HG03439 (cell line): ENCODE measurements around the gene IFT43.
"Not testable (repeated sequence)": the region's sequence is repeated elsewhere in the genome, so short reads cannot be mapped to it uniquely, and the experiment has no call there.

Experiments
- ATAC-seq: cut with Tn5 transposase; IDR thresholded peaks from one replicate; pipeline ENCODE4 v1.9.1; 2021; ENCODE audit warnings: mild to moderate bottlenecking, moderate library complexity; ENCODE audit not compliant: unreplicated experiment

The IFT43 gene

DNA sequence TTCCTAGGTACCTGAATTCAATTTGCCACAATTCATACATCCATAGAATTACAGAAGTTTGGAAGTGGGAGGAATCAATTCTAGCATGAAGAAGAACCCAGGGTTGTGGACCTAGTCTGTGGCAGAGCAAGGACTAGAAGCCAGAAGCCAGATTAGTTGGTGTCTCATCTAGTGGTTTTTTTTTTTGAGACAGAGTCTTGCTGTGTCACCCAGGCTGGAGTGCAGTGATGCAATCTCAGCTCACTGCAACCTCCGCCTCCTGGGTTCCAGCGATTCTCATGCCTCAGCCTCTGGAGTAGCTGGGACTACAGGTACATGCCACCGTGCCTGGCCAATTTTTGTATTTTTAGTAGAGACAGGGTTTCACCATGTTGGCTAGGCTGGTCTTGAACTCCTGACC, 24.1 kb downstream of the IFT43 start:
- ATAC-seq = not testable (repeated sequence)

DNA sequence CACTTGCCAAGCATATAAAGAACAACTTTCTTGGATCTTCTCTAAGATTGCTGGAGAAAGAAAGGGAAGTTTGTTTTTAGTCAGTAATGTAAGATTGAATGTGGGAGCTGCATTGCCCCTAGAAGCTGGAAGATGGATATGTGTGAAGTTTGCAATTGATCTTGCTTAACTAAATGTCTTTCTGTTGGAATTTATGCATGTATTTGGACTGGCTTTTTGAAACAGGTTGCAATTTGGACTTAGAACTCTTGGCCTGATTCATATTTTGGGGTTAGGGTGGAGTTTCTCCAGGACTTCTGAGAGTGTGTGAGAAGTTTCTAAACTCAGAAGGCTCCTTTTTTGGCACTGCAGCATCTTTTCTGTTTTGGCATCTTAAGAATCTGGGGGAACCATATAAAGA, 26.4 kb downstream of the IFT43 start:
- no peak for ATAC-seq

DNA sequence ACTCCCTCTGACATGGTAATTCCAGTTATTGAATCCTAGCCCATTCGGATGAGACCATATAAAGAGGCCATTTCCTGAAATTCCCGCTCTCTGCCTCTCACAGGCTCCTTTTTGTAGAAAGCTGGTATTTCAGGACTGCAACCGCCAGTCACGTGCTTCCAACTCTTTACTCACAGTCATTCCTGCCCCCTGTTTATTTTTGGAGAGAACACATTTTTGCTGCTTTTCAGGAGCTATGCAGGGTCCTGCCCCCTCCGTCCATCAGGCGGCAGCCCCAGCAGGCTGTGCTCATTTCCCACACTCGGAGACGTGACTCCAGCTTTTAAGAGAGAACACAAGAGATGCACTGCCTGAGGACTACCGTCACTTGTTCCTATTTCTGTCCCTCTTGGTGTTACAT, 26.8 kb downstream of the IFT43 start:
- ATAC-seq = no peak

DNA sequence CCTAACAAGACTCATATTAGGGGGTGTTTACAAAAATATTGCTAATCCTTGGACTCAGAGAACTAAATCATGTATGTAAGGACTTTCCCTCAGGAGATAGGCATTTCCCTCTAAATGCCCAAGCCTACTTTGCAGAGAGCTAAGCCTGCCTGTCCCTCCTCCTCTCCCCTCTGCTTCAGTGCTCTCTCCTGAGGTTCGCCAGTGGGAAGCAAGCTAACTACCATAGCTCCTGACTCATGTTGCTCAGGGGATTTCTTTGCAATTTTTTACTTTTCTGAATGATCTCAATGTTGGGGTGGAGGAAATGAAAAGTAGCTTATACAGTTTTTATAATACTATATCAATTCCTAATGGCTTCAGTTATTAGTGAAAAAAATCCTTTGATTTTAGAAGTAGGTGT, 29.6 kb downstream of the IFT43 start:
- ATAC-seq = no peak

DNA sequence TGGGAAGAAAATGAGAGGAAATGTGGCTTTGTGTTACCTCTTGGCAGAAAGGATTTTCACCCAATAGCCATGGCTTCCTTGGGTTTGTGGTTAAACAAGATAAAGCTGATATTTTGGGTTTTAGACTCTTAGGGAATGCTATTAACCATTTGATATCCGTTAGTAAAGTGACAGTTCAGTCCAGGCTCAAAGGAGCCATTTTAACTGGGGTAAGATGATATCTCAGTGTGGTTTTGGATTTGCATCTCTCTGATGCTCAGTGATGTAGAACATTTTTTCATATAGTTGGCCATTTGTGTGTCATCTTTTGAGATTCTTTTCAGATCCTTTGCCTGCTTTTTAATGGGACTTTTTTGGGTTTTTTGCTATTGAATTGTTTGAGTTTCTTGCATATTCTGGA, 30.1 kb downstream of the IFT43 start:
- no peak for ATAC-seq

DNA sequence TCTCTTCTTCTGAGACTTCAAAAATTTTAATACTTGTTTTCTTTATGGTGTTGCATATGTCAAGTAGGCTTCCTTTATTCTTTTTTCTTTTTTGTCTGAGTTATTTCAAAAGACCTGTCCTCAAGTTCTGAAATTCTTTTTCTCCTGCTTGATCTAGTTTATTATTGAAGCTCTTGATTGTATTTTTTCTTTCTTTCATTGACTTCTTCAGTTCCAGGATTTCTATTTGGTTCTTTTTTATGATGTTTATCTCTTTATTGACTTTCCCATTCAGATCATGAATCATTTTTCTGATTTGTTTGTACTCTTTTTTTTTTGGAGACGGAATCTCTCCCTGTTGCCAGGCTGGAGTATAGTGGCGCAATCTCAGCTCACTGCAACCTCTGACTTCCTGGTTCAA, 34.1 kb downstream of the IFT43 start:
- no peak for ATAC-seq

DNA sequence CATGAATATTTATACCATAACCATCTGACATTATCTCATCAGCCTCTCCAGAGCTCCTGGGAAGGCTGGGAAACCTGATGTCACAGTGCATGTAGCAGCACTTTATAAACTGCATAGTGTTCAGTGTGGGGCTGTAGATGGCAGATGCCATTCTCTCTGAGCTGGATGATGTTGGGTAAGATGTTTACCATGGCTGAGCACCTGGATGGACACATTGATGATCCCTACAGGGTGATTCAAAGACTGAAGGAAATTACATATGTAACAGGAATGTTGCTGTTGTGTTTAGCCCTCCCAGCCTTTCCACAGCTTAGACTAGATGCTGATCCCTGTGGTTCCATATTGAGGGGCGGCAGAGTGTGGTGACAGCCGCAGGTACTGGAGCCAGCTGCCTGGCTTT, 37.4 kb downstream of the IFT43 start:
- ATAC-seq = no peak

DNA sequence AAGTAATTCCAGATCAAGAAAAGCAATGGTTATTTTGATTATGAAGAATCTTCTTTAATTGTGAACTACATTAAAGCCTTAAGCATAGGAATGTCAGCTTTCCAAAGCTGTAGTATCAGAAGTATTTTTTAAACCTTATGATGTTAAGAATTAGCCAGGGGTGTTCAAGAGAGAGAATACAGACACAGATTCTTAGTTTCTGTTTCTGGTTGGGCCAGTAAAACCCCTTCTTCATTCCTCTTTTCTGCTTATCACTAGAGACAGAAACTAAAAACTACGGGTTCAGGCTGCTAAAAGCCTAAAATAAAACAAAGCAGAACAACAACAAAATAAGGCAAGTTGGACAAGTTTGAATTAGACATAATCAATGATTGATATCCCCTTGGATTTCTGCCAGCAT, 38.2 kb downstream of the IFT43 start:
- ATAC-seq = no peak

DNA sequence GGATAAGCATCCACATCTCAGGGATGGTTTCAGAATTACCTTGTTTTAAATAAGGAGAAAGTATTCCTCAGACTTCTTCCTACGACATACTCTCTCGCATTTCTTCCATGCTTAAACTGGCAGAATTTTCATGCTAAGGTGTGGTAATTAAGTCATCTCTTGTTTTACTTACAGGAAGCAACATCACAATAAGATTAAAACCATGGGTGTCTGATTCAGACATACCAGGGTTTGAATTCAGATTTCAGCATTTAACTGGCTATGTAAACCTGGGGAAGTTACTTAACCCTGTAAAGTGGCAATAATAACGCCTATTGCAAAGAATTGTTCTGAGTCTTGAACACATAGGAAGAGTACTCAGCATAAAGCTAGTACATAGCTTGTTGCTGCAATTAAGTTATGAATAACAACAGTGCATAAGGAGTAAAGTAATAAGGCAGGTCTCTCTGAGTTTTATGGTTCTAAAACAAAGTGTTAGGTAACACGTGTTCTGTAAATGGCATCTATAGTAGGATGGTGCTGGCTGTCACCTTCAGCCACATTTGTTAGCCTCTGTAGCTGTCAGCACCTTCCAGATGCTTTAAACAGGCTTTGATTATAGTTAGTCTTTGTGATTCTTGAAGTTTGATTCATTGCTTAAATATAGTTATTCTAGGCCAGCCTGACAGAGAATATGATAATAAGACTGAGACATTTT, 38.8 kb downstream of the IFT43 start:
- ATAC-seq = no peak

DNA sequence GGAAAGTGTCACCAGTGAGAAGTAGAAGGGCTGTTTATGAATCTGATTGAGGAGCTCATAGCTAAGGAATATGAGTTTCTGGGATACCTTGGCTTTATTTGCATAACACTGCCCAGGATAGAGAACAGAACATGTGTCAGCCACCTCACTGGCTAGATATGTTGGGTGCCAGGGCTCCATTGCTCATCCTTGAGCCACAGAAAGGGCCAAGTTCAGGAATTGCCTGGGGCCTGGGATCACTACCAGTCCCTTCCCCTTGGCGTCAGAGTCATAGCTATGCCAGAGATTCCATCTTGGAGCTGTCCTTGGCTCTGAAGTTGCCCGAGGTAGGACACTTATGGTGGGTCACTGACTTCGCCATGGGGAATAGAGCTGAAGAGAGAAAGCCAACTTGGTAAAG, 49.0 kb downstream of the IFT43 start:
- no peak for ATAC-seq

DNA sequence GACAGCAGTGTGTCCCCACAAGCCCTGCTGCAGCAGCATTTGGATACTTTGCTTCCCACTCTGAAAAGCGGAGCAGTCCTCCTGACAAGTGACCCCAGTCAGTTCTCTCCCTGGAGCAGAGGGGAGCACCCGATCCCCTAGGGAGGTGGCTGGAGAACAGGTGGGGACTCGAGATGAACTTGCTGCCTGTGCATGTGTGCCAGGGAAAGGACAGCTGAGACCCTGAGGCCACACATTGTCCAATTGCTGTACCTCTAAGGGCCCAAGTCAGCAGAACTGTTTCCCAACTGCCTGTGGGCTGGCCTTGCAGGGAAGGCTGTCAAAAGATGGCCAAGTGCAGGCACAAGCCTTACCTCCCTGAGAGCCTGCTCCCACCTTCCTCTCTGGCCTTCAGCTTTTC, 55.1 kb downstream of the IFT43 start:
- ATAC-seq = no peak

DNA sequence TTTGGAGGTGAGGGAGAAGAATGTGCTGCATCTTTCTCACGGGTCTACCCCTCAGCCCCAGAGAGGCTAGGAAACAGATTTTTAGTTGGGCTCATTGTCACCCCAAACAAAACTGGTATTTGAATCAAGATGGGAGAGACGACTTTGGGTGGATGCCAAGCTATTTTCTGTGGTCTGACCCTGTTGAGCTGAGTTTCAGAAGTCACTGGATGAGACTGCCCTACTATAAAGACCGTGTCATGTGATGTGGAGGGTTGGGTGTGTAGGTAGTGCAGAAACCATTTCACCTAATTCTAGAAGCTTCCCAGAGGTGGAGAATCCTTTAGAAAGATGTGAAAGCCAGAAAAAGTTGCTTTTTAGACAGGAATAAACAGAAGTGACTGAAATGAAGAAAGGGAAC, 60.2 kb downstream of the IFT43 start:
- ATAC-seq = no peak

DNA sequence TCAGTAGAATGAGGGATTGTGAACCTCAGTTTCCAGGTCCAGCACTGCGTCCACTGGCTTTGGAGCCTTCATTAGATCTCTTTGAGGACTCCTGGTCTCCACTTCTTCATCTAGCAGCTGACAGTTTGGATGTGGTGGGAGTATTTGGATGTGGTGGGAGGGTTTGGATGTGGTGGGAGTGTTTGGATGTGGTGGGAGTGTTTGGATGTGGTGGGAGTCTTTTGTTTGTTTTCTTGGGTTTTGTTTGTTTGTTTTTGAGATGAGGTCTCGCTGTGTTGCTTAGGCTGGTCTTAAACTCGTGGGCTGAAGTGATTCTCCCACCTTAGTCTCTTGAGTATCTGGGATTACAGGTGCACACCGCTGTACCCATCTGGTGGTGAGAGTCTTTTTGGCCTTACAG, 64.7 kb downstream of the IFT43 start:
- no peak for ATAC-seq

DNA sequence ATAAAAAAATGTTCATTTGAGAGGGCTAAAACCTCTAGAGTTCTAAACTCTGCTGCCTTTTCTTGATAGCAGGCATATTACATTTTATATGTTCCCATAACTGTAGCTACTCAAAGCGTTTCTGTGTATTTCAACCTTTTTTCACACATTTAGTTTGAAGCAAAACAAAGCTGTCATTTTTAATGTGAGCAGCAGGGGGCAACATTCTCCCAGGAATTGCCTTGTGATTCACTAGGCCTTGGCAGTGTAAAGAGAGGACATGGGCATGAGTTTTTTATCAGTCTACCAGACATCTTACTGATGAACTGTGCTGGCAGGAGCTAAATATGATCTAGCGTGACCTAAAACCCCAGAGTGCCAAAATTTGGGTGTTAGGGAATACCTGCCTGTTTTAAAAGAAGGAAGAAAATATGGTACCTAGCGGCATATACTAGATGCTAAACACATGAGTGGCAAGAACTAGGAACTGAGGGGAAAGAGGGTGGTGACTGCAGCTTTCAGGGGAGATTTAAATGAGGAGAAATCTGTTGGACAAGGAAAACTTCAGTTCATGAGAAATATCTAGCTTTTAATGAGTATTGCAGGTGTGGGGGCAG, 65.3 kb downstream of the IFT43 start:
- no peak for ATAC-seq

DNA sequence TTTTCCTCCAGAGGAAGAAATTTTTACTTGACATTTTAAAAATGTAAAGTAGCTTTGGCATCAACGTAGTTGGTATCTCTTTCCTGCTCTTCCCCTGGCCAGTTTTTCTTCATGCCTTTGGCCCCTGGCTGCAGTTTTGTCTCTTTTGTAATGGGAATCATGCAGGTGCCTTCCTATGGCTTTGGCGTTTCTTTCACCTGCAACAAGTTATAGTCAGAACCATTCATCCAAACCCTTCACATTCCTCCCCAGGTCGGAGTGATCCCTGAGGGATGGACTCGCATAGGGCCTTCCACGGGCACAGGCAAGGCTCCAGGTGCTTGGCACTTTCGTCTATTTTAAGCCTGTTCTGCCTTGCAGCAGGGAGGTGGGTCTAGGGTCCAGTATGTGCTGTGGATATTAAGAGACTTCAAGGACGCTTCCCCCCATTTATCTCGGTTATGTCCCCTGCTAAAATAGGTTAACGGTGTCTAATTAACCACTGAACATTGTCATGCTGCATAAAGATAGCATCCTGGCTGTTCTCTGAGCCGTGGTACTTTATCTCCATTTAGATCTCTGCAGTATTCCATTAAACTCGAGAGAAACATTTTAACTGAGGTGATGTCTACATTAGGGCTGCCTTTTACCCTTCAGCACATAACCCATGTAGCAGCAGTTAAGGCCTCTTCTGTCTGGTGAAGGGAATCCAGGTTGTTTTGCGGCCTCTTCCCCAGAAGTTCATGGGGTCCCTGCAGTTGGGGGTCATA, 66.3 kb downstream of the IFT43 start:
- ATAC-seq = no peak

DNA sequence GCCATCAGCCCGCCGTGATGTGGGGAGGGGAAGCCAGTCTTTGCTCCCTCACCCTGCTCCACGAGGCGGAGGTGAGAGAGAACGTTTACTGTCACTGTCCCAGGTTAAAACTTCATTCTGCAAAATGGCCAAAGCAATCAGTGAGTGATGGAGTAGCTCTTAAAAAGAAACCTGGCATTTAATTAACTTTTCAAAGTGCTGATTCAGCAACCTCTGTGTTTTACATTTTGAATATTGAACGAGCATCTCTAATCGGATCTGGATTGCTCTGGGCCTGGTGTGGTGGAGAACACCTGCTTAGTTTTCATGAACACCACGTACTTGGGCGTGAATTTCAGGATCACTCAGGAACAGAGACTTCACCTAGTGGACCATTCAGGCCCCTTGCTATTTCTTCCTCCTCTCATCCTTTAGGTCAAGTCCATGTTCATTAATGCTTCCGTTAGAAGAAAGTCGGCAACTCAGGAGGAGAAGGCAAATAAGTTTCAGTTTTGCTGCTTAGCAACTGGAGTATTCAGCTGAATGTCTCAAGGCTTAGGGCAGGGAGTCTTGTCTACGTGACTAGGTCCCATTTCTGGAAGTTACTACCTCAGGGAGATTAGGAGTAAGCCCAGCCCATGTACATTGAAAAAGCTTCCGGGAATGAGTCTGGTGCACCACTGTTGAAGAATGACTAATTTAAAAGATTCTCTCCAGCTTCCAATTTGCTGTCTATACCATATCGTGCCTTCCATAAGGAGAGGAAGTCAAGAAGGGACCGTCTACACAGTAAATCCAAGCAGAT, 68.2 kb downstream of the IFT43 start:
- no peak for ATAC-seq

DNA sequence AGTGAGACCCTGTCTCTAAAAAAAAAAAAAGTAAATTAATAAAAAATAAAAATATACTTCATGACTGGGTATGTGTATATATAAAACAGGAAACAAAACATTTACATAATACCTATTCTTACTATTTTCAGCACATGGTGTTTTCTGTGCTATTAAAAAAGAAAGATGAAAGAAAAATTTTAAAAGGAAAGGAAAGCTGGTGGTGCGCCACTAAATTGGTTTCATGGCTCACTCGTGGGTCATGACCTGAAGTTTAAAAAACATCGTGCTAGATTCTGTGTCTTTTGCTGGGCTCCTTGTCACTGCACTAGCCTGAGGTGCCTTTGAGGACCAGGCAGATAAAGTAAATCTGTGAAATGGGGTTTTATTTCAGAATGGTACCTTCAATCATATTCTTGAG, 69.8 kb downstream of the IFT43 start:
- ATAC-seq = no peak

DNA sequence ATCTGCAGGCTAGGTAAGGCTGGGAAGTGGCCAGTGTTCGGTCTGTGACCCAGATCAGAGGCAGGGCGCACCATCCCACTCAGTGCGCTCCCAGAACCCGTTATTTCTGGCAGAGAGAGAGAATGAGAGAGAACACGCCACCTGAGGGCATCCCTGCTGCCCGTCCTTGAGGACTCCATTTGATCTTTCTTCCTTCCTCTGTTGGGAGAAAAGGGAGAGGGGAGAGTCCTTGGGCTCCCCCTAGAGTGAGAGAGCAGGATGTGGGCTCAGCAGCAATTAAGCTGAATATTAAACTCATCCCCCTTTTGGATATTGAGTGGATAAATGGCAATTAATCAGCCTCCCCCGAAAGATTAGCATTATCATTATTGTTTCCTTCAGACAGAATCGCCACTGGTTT, 70.6 kb downstream of the IFT43 start:
- no peak for ATAC-seq

DNA sequence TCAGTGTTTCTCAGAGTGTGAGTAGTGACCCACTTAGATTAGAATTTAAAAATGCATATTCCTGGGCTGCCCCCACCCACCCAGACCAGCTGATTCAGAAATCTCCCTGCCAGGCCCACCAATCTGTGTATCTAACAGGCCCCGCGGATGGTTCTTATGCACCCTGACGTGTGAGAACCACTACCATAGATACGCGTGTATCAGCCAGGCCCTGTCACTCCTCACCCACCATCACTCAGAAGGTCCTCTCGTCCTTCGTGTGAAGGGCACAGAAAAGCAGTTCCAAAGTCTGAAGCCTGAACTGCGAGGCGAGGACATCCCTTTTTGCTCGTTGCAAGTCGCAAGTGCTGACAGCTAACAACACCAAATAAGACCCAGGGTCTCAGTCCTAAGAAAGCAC, 72.4 kb downstream of the IFT43 start:
- no peak for ATAC-seq

DNA sequence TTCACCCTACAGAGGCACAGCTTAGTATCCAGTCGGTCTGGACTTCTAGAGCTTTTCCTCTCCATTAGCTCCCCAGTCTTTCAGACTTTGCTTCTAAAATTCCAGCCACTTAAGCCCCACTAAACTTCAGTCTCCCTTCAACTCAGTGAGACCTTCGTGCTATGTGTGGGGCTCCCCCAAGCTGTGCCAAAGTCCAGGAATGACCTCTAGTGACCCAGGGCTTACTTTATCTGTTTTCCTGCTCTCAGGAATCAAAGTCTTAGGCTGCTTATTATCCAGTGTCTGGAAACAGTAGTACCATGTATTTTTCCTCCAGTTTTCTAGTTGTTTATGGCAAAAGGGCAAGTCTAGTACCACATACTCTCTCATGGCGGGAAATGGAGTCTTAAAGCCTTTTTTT, 77.8 kb downstream of the IFT43 start:
- no peak for ATAC-seq

DNA sequence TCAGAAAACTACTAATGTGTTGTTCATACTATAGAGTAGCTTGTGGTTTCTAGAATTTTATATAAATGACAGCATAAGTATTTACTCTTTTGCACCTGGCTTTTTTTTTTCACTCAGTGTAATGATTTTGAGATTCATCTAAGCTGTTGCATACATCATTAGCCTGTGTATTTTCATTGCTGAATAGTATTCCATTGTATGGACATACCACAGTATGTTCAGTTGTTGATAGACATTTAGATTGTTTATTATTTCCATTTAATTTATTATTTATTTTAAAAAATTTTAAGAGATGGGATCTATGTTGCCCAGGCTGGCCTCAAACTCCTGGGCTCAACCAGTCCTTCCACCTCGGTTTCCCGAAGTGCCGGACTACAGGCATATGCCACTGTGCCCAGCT, 80.0 kb downstream of the IFT43 start:
- no peak for ATAC-seq

DNA sequence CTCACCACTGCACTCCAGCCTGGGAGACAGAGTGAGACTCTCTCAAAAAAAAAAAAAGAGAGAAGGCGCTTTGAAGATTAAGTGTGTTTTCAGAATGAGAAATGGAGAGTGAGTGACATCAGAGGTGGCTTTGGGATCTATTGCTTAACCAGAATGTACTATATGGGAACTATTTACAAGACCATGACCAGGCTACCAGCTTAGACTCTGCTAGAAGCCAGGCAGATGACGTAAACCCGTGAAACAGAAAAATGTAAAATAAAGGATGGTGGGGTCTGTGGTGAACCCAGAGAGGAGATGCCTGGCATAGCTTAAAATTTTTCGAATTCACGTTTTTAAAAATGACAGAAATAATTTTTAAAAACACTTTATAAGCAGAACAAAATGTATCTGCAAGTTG, 82.0 kb downstream of the IFT43 start:
- no peak for ATAC-seq
